ENCODE results near the gene SERPINA1. TPM values are rescaled to one million over a fixed set of nuclear protein-coding genes. Genes with fewer than 3 reads are reported as not detected.

The SERPINA1 gene
- total RNA-seq, 1 experiment from 2014 or later, result not detected

DNA sequence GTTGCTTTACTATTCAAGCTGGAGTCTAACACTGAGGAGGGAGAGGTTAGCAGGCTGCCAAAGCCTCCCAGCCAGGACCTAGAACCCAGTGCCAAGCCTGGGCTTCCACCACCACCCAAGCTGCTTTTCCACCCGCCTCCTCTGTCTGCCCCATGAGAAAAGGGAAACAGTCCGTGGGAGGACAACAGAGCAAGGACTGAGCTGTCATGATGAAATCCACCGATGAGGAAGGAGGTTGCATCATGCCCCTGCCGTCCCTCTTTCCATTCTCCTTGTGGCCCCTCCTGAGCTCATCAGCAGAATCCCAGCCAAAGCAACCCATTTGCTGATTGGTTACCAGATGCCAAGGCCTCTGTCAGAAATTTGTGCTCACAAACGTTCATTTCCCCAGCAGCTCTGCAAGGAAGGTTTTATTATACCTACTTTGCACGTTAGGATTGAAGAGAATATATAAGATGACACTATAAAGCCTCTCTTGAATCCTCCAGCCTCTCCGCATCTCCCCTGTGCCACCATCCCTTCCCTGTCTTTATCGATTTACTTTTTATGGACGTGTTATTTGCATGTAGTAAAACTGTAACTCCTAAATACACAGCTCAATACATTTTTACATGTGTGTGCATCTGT, 6.3 kb upstream of the SERPINA1 start:
- Histone ChIP-seq H3K27ac (no peak overlapping the region), H3K36me3 (ENCODE audit: low read depth) (no peaks in the 10 kb centered on the region), H3K9me3 (ENCODE audit: insufficient read depth, low read depth) (no peaks in the 10 kb centered on the region), H3K9me2 (ENCODE audit: insufficient read depth) (no peaks in the 10 kb centered on the region), H4K20me1 (ENCODE audit: insufficient read depth) (no peaks in the 10 kb centered on the region), H3K4me1 (replicated peaks; ENCODE audit: insufficient read depth) (no peaks in the 10 kb centered on the region), H3K27me3 (ENCODE audit: insufficient read depth, low read depth) (peaks cover 34% of the 10 kb centered on the region), H3K4me3 (no peak overlapping the region), H3F3A (ENCODE audit: insufficient read depth, low read depth) (no peaks in the 10 kb centered on the region), H2AFZ (no peak overlapping the region), H3K79me2 (ENCODE audit: low read depth) (no peaks in the 10 kb centered on the region), H3K4me2 (no peak overlapping the region)
- intact Hi-C loops (cut with micrococcal nuclease; ENCODE audit: unreplicated experiment), result no loop called here
- no peak for DNase-seq
- BruUV-seq (replicated peaks), result no TSS peak
- ChIA-PET CTCF (no interaction called here), POLR2A (ENCODE audit: unreplicated experiment) (no interaction called here)
- TF ChIP-seq, protein P1, sequence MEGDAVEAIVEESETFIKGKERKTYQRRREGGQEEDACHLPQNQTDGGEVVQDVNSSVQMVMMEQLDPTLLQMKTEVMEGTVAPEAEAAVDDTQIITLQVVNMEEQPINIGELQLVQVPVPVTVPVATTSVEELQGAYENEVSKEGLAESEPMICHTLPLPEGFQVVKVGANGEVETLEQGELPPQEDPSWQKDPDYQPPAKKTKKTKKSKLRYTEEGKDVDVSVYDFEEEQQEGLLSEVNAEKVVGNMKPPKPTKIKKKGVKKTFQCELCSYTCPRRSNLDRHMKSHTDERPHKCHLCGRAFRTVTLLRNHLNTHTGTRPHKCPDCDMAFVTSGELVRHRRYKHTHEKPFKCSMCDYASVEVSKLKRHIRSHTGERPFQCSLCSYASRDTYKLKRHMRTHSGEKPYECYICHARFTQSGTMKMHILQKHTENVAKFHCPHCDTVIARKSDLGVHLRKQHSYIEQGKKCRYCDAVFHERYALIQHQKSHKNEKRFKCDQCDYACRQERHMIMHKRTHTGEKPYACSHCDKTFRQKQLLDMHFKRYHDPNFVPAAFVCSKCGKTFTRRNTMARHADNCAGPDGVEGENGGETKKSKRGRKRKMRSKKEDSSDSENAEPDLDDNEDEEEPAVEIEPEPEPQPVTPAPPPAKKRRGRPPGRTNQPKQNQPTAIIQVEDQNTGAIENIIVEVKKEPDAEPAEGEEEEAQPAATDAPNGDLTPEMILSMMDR (conservative IDR thresholded peaks at IDR 0.05), result no peak
- TF ChIP-seq EZH2 (IDR thresholded peaks at IDR 0.05; ENCODE audit: low read depth), result no peak

DNA sequence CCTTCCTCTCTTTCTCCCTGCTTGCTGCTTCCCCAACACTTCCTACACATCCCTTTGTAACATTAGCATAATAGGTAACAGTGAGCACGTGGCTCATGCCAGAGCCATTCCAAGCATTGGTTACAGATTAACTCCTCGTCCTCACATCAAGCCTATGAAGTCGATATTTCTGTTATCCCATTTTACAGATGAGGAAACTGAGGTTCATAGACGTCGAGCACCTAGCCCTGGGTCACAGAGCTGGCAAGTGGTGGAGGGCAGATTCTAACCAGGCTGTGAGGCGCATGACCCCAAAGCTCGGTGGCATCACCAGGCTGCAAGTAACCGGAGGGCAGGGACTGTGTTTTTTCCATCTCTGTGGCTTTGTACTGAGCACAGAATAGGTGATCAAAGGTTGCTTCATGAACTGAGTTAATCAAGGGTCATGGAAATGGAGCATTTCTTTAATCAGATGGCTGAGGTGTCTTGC, 5.7 kb upstream of the SERPINA1 start:
- ChIA-PET CTCF (no interaction called here), POLR2A (ENCODE audit: unreplicated experiment) (no interaction called here)
- Histone ChIP-seq H3K4me3 (no peak overlapping the region), H4K20me1 (ENCODE audit: insufficient read depth) (no peaks in the 10 kb centered on the region), H3K4me1 (replicated peaks; ENCODE audit: insufficient read depth) (no peaks in the 10 kb centered on the region), H3K36me3 (ENCODE audit: low read depth) (no peaks in the 10 kb centered on the region), H2AFZ (no peak overlapping the region), H3K27me3 (ENCODE audit: insufficient read depth, low read depth) (peaks cover 34% of the 10 kb centered on the region), H3F3A (ENCODE audit: insufficient read depth, low read depth) (no peaks in the 10 kb centered on the region), H3K27ac (no peak overlapping the region), H3K79me2 (ENCODE audit: low read depth) (no peaks in the 10 kb centered on the region), H3K9me2 (ENCODE audit: insufficient read depth) (no peaks in the 10 kb centered on the region), H3K9me3 (ENCODE audit: insufficient read depth, low read depth) (no peaks in the 10 kb centered on the region), H3K4me2 (no peak overlapping the region)
- DNase-seq, result no peak
- intact Hi-C loops (cut with micrococcal nuclease; ENCODE audit: unreplicated experiment), result no loop called here
- BruUV-seq (replicated peaks), result no TSS peak
- TF ChIP-seq EZH2 (IDR thresholded peaks at IDR 0.05; ENCODE audit: low read depth), result no peak
- TF ChIP-seq, protein P1 (conservative IDR thresholded peaks at IDR 0.05), result no peak

DNA sequence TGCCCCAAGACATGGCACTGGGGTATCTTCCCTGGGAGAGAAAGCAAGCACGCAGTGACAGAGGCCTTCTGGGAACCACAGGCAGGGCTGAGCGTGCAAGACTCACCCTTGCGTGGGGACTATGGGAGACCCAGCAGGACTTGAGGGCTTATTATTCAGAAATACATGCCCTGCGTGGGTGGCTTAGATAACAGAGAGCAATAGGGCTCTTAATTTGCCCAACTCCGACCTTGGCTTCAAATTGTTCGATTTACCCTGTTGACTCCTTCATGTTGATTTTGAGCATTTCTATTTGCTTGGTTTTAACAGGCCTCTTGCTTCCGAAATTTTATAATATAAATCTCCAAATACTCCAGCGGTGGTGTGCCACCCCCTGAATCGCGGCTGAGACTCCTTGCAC, 5.1 kb upstream of the SERPINA1 start:
- CTCF ChIA-PET, result no interaction called here

More for the DNA sequence above, 5.1 kb upstream of the SERPINA1 start:
- H3K79me2 ChIP-seq (ENCODE audit: low read depth), result no peaks in the 10 kb centered on the region
- H3F3A ChIP-seq (ENCODE audit: insufficient read depth, low read depth), result no peaks in the 10 kb centered on the region
- H3K9me3 ChIP-seq (ENCODE audit: insufficient read depth, low read depth), result no peaks in the 10 kb centered on the region
- H2AFZ ChIP-seq, result no peak overlapping the region
- no peaks in the 10 kb centered on the region for H3K4me1 ChIP-seq (replicated peaks; ENCODE audit: insufficient read depth)
- no peak for TF ChIP-seq EZH2 (IDR thresholded peaks at IDR 0.05; ENCODE audit: low read depth)
- TF ChIP-seq, protein P1 (conservative IDR thresholded peaks at IDR 0.05), result no peak
- H3K36me3 ChIP-seq (ENCODE audit: low read depth), result no peaks in the 10 kb centered on the region
- POLR2A ChIA-PET (ENCODE audit: unreplicated experiment), result interaction anchor here (0.6 kb wide), 1 partner anchor 326 kb away, joined by 7 read pairs; no protein-coding TSS in a partner anchor
- H3K9me2 ChIP-seq (ENCODE audit: insufficient read depth), result no peaks in the 10 kb centered on the region
- no peak overlapping the region for H3K27ac ChIP-seq
- peaks cover 34% of the 10 kb centered on the region for H3K27me3 ChIP-seq (ENCODE audit: insufficient read depth, low read depth)
- DNase-seq, result no peak
- no peaks in the 10 kb centered on the region for H4K20me1 ChIP-seq (ENCODE audit: insufficient read depth)
- H3K4me3 ChIP-seq, result no peak overlapping the region
- H3K4me2 ChIP-seq, result no peak overlapping the region
- BruUV-seq (replicated peaks), result no TSS peak
- intact Hi-C loops (cut with micrococcal nuclease; ENCODE audit: unreplicated experiment), result no loop called here

All from PC-9 (cell line).